PFSK-1 (cell line): ENCODE measurements around the gene TRIM31.

Source experiments
- FOXP2 ChIP-seq: optimal IDR thresholded peaks from 2 replicates; pipeline ENCODE3; 2011; ENCODE audit warnings: borderline replicate concordance, control low read depth, inconsistent platforms; ENCODE audit not compliant: insufficient read depth; ENCODE audit errors: extremely low read length, extremely low read depth
- POLR2AphosphoS5 ChIP-seq: IDR thresholded peaks from 2 replicates; pipeline ENCODE4 v1.6.1; 2012; ENCODE audit warnings: low read depth, mild to moderate bottlenecking, control low read depth, low read length, moderate library complexity
- REST ChIP-seq, 2 experiments: IDR thresholded peaks; 2 replicates each; pipeline versions ENCODE4 v1.6.1 to v1.8.0; 2011 to 2012; ENCODE audit warnings: low read depth in 2 of 2, low read length in 2 of 2, control low read depth in 1 of 2, inconsistent platforms in 1 of 2, mild to moderate bottlenecking in 1 of 2, moderate library complexity in 1 of 2; ENCODE audit not compliant: insufficient read depth in 1 of 2
- SIN3A ChIP-seq: IDR thresholded peaks from 2 replicates; pipeline ENCODE4 v1.6.1; 2012; ENCODE audit warnings: mild to moderate bottlenecking, low read length, moderate library complexity, borderline replicate concordance; ENCODE audit not compliant: insufficient read depth
- TAF1 ChIP-seq: IDR thresholded peaks from 2 replicates; pipeline ENCODE4 v1.6.1; 2012; ENCODE audit warnings: low read length, control low read depth, borderline replicate concordance; ENCODE audit not compliant: insufficient read depth

Gene TRIM31

GRCh38 chr6:30100154-30100553, 12.7 kb downstream of the TRIM31 start:
- TF ChIP-seq FOXP2 = no peak
- TF ChIP-seq SIN3A = no peak

GRCh38 chr6:30097902-30098768, 14.8 kb downstream of the TRIM31 start:
- TF ChIP-seq TAF1 (no peak), REST (IDR thresholded peaks at IDR 0.05; ENCODE audit: insufficient read depth in 1 of 2, low read depth in 2 of 2, low read length in 2 of 2) (no peak), POLR2AphosphoS5 (no peak), SIN3A (no peak), FOXP2 (no peak)

GRCh38 chr6:30096829-30097228, 16.1 kb downstream of the TRIM31 start:
- TF ChIP-seq TAF1 (no peak), POLR2AphosphoS5 (no peak), REST (IDR thresholded peaks at IDR 0.05; ENCODE audit: insufficient read depth in 1 of 2, low read depth in 2 of 2, low read length in 2 of 2) (no peak), FOXP2 (no peak), SIN3A (no peak)

- TF ChIP-seq REST (IDR thresholded peaks at IDR 0.05; ENCODE audit: insufficient read depth in 1 of 2, low read depth in 2 of 2, low read length in 2 of 2) = no peak
- TF ChIP-seq POLR2AphosphoS5 = no peak
- no peak for TF ChIP-seq TAF1
- no peak for TF ChIP-seq FOXP2
- no peak for TF ChIP-seq SIN3A
Observed at GRCh38 chr6:30093951-30094661, 18.8 kb downstream of the TRIM31 start.

- TF ChIP-seq SIN3A (no peak), REST (IDR thresholded peaks at IDR 0.05; ENCODE audit: insufficient read depth in 1 of 2, low read depth in 2 of 2, low read length in 2 of 2) (no peak), FOXP2 (no peak), TAF1 (no peak), POLR2AphosphoS5 (no peak)
Observed at GRCh38 chr6:30092852-30093543, 19.9 kb downstream of the TRIM31 start.
